A549 (cell line): ENCODE results near the gene INPP1. TPM values are rescaled to one million over a fixed set of nuclear protein-coding genes. Genes with fewer than 3 reads are reported as not detected.

Source experiments
- ATAC-seq, 2 experiments: fragments of 200-7000 bp in 1 of 2; fragments of >200 bp in 1 of 2; cut with Nextera tagmentation in 1 of 2; cut with Tn5 transposase in 1 of 2; 3 replicates each; pipeline versions ENCODE4 v1.8.0 to v1.9.1; 2018 to 2020; ENCODE audit warnings: mild to moderate bottlenecking in 1 of 2, moderate library complexity in 1 of 2
- CTCF ChIA-PET: fragments of 300-600 bp; sonication (Branson Sonifier 250); formaldehyde crosslinking; extraction: SDS; loops from one replicate; lab custom pipeline; 2021; ENCODE audit warnings: antibody characterized with exemption, inconsistent platforms; lab: Yijun Ruan, JAX
- POLR2A ChIA-PET: fragments of 350-600 bp; formaldehyde crosslinking; extraction: SDS; loops from one replicate; lab custom pipeline; 2021; ENCODE audit warnings: antibody characterized with exemption, inconsistent platforms; lab: Yijun Ruan, JAX
- DNase-seq, 2 experiments: peaks; one replicate each; pipeline versions ENCODE4 v3.0.0 to v3.0.0-alpha.2; 2011 to 2016; ENCODE audit warnings: low read depth in 1 of 2, low spot score in 1 of 2
- FAIRE-seq: peaks from 2 replicates; lab custom pipeline; 2011; peaks lifted over from hg19 to GRCh38; lab: Jason Lieb, UNC
- H3K27ac ChIP-seq, 2 experiments: fragments of >200 bp; sonication (Bioruptor Twin); formaldehyde crosslinking; 3 replicates each; pipeline ENCODE4 v1.5.1; 2016 to 2017
- H3K4me1 ChIP-seq: fragments of >200 bp; sonication (Bioruptor Twin); formaldehyde crosslinking; 3 replicates; pipeline ENCODE4 v1.6.1; 2016
- H3K4me2 ChIP-seq: fragments of >200 bp; sonication (Bioruptor Twin); formaldehyde crosslinking; 3 replicates; pipeline ENCODE4 v1.6.1; 2016
- H3K4me3 ChIP-seq: fragments of >200 bp; sonication (Bioruptor Twin); formaldehyde crosslinking; 3 replicates; pipeline ENCODE4 v1.5.1; 2016
- H3K9me3 ChIP-seq: fragments of >200 bp; sonication (Bioruptor Twin); formaldehyde crosslinking; 3 replicates; pipeline ENCODE4 v1.6.1; 2016
- BHLHE40 ChIP-seq: IDR thresholded peaks from 2 replicates; pipeline ENCODE4 v1.6.1; 2012; ENCODE audit warnings: low read depth, low read length, inconsistent platforms
- CBX2 ChIP-seq: fragments of 200-600 bp; sonication (generic); IDR thresholded peaks from 2 replicates; pipeline ENCODE4 v1.6.1; 2016; ENCODE audit warnings: low read depth, mild to moderate bottlenecking, borderline replicate concordance
- CEBPB ChIP-seq, 2 experiments: fragments of >200 bp in 1 of 2; sonication (Bioruptor Twin) in 1 of 2; formaldehyde crosslinking in 1 of 2; IDR thresholded peaks; 2 replicates each; pipeline ENCODE4 v1.6.1; 2012 to 2016
- EHF ChIP-seq: fragments of 250-450 bp; sonication (Bioruptor Pico); IDR thresholded peaks from 2 replicates; pipeline ENCODE4 v1.5.0; 2020; ENCODE audit warnings: mild to moderate bottlenecking
- ESRRA ChIP-seq: fragments of 150-350 bp; IDR thresholded peaks from 2 replicates; pipeline ENCODE4 v1.6.1; 2014; ENCODE audit warnings: mild to moderate bottlenecking, low read length, borderline replicate concordance
- HOXA7 ChIP-seq: fragments of 250-450 bp; sonication (Bioruptor Pico); IDR thresholded peaks from 2 replicates; pipeline ENCODE4 v1.5.0; 2020; ENCODE audit warnings: mild to moderate bottlenecking, moderate library complexity
- JUNB ChIP-seq: fragments of >200 bp; sonication (Bioruptor Twin); formaldehyde crosslinking; IDR thresholded peaks from 2 replicates; pipeline ENCODE4 v1.6.1; 2016
- KDM5A ChIP-seq: fragments of 200-600 bp; sonication (generic); IDR thresholded peaks from 2 replicates; pipeline ENCODE4 v1.6.1; 2016; ENCODE audit warnings: antibody characterized with exemption, mild to moderate bottlenecking
- MAFK ChIP-seq: fragments of 450-650 bp; IDR thresholded peaks from 2 replicates; pipeline ENCODE4 v1.6.1; 2014; ENCODE audit not compliant: partially characterized antibody
- MAZ ChIP-seq: fragments of 150-350 bp; IDR thresholded peaks from 2 replicates; pipeline ENCODE4 v1.6.1; 2014; ENCODE audit warnings: antibody characterized with exemption, low read depth, low read length, borderline replicate concordance
- MYC ChIP-seq: IDR thresholded peaks from 2 replicates; pipeline ENCODE4 v1.6.1; 2012; ENCODE audit warnings: mild to moderate bottlenecking, inconsistent platforms, low read length, improper control_type of control experiment, borderline replicate concordance
- NPAS2 ChIP-seq: fragments of 250-450 bp; sonication (Bioruptor Pico); IDR thresholded peaks from 2 replicates; pipeline ENCODE4 v1.8.0; 2022; ENCODE audit warnings: mild to moderate bottlenecking, moderate library complexity, borderline replicate concordance
- POLR2AphosphoS2 ChIP-seq: conservative IDR thresholded peaks from 2 replicates; pipeline ENCODE4 v1.6.1; 2012; ENCODE audit warnings: low read length, improper control_type of control experiment, inconsistent platforms
- RAD21 ChIP-seq, 2 experiments: fragments of >200 bp in 1 of 2; sonication (Bioruptor Twin) in 1 of 2; formaldehyde crosslinking in 1 of 2; IDR thresholded peaks in 1 of 2; conservative IDR thresholded peaks in 1 of 2; 2 replicates in 1 of 2; 3 replicates in 1 of 2; pipeline ENCODE4 v1.6.1; 2012 to 2018; ENCODE audit warnings: inconsistent platforms in 1 of 2
- RNF2 ChIP-seq: fragments of 200-600 bp; sonication (generic); IDR thresholded peaks from 2 replicates; pipeline ENCODE4 v1.6.1; 2016; ENCODE audit warnings: low read depth, mild to moderate bottlenecking, antibody characterized with exemption, moderate library complexity, borderline replicate concordance
- SMC3 ChIP-seq: fragments of >200 bp; sonication (Bioruptor Twin); formaldehyde crosslinking; IDR thresholded peaks from 3 replicates; pipeline ENCODE4 v1.6.1; 2018; ENCODE audit warnings: inconsistent platforms
- TFCP2L1 ChIP-seq: fragments of 250-450 bp; sonication (Bioruptor Pico); IDR thresholded peaks from 2 replicates; pipeline ENCODE4 v1.5.0; 2021; ENCODE audit warnings: mild to moderate bottlenecking
- TP53 ChIP-seq: fragments of 250-450 bp; sonication (Bioruptor Pico); IDR thresholded peaks from 2 replicates; pipeline ENCODE4 v1.5.0; 2021; ENCODE audit warnings: mild to moderate bottlenecking, moderate library complexity
- ZFP36 ChIP-seq: fragments of 450-650 bp; IDR thresholded peaks from 2 replicates; pipeline ENCODE4 v1.6.1; 2014; ENCODE audit warnings: borderline replicate concordance; ENCODE audit not compliant: partially characterized antibody
- WGBS: methylation state at CpG from one replicate; pipeline ENCODE4 v1.1.6; 2017; ENCODE audit errors: missing lambda C conversion rate; 5-methylcytosine and 5-hydroxymethylcytosine counted together
- polyA plus RNA-seq, 4 experiments: library from polyadenylated mRNA; depleted of rRNA in 3 of 4; stranded (reverse); fragments of >200 nt; fragmentation: RNase III in 1 of 4; extraction: RNeasy Plus Mini Kit Qiagen cat#74134 plus additional on column Dnase treatment in 1 of 4; gene quantifications; 2 replicates in 3 of 4; 3 replicates in 1 of 4; pipeline ENCODE4 v1.2.3, GENCODE V29; 2011 to 2017
- TF ChIP-seq, protein P1 (sequence below): fragments of 250-450 bp; sonication (Bioruptor Pico); IDR thresholded peaks from 2 replicates; pipeline ENCODE4 v1.5.0; 2020; ENCODE audit warnings: low read depth, mild to moderate bottlenecking, moderate library complexity
- TF ChIP-seq, protein P2 (sequence below): fragments of 450-650 bp; IDR thresholded peaks from 2 replicates; pipeline ENCODE4 v1.6.1; 2014; ENCODE audit warnings: antibody characterized with exemption
- TF ChIP-seq, protein P3 (sequence below): fragments of >200 bp; sonication (Bioruptor Twin); formaldehyde crosslinking; IDR thresholded peaks from 3 replicates; pipeline ENCODE4 v1.6.1; 2016
- TF ChIP-seq, protein P4 (sequence below): fragments of 200-600 bp; sonication (generic); IDR thresholded peaks from 2 replicates; pipeline ENCODE4 v1.6.1; 2016; ENCODE audit warnings: antibody characterized with exemption, mild to moderate bottlenecking, moderate library complexity

INPP1 gene
- polyA plus RNA-seq, 2 of the 4 experiments (the other 2 are of a cell fraction) = 12.8 to 18.4 TPM

DNA sequence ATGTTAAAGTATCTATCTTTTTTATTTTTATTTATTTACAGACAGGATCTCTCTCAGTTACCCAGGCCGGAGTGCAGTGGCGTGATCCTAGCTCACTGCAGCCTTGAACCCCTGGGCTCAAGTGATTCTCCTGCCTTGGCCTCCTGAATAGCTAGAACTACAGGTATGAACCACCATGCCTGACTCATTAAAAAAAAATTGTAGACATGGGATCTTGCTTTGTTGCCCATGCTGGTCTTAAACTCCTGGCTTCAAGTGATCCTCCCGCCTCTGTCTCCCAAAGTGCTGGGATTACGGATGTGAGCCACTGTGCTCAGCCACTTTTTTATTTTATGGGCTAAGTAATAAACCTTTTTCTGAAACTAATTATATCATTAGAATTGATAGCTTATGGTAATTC, 71.9 kb downstream of the INPP1 start:
- WGBS = 97% methylated on average over 4 of the region's 4 CpGs
- TF ChIP-seq EHF (CRISPR knock-in tag) (no peak), JUNB (no peak), KDM5A (no peak), HOXA7 (CRISPR knock-in tag) (no peak), CBX2 (no peak), RAD21 (conservative IDR thresholded peaks at IDR 0.05 in 1 of 2, IDR thresholded peaks at IDR 0.05 in 1 of 2) (no peak), ESRRA (no peak), MAFK (no peak), RNF2 (no peak), BHLHE40 (no peak)
- TF ChIP-seq, protein P1, sequence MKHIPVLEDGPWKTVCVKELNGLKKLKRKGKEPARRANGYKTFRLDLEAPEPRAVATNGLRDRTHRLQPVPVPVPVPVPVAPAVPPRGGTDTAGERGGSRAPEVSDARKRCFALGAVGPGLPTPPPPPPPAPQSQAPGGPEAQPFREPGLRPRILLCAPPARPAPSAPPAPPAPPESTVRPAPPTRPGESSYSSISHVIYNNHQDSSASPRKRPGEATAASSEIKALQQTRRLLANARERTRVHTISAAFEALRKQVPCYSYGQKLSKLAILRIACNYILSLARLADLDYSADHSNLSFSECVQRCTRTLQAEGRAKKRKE (CRISPR knock-in tag) = no peak
- TF ChIP-seq, protein P2, sequence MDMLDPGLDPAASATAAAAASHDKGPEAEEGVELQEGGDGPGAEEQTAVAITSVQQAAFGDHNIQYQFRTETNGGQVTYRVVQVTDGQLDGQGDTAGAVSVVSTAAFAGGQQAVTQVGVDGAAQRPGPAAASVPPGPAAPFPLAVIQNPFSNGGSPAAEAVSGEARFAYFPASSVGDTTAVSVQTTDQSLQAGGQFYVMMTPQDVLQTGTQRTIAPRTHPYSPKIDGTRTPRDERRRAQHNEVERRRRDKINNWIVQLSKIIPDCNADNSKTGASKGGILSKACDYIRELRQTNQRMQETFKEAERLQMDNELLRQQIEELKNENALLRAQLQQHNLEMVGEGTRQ = no peak
- H3K4me1 ChIP-seq = peaks cover 8% of the 10 kb centered on the region; the same call in 2 of the 3 replicates
- ChIA-PET POLR2A (no interaction called here), CTCF (interaction anchor here (1.2 kb wide), 1 partner anchor 9 kb away, joined by 3 read pairs; no protein-coding TSS in a partner anchor)
- H3K9me3 ChIP-seq = no peaks in the 10 kb centered on the region
- FAIRE-seq (no peak), ATAC-seq (no peak), DNase-seq (no peak)
- no peak overlapping the region for H3K4me2 ChIP-seq
- H3K4me3 ChIP-seq = no peak overlapping the region
- no peak overlapping the region for H3K27ac ChIP-seq

DNA sequence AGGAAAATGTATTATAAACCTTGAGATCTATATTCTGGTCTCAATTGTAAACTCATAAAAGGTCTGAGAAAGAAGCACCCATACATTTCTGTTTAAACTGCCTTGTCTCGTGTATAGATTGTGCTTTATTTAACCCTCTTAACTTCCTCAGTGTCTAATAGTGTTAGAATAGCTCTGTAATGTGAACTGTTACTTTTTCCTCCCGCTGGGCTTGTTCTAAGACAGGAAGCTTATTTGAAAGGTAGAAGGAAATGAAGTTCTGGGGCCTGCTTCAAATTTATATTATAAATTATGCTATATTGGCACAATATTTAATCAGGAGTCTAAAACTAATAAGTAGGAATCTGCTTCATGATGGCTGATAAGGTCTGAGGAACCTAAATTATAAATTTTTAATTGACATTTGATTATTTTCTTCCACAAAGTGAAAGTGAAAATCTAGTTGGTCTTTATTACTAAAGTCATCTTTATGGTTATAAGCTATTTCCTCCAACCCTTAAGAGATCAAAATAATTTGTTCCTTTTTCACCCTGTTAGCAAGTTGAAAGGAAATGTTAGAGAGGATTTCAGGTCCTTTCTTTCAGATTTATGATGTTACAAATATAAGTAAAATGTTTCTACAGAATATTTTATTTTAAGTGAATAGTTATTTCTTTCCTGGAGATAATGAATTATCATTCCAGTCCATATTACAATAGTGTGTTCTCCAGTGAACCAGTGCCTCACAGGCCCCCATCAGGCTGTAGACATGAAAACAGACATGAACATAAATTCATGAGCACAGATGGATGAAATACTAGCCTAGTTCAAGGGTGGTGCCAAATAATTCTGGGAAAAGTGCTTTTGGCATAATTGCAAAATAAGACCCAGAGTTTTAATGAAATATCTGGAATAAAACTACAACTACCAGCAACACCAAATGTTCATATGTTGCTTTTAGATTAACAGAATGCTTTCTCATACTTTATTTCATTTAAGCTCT, 72.7 kb downstream of the INPP1 start:
- no peaks in the 10 kb centered on the region for H3K9me3 ChIP-seq
- DNase-seq (no peak), FAIRE-seq (no peak), ATAC-seq (no peak)
- H3K4me1 ChIP-seq = peaks cover 8% of the 10 kb centered on the region; the same call in 2 of the 3 replicates
- TF ChIP-seq MYC (no peak), MAFK (peak; percentile 21)
- POLR2A ChIA-PET = no interaction called here
- CTCF ChIA-PET = no interaction called here
- 83% methylated on average over 2 of the region's 2 CpGs for WGBS
- H3K4me3 ChIP-seq = no peak overlapping the region
- H3K4me2 ChIP-seq = no peak overlapping the region
- no peak overlapping the region for H3K27ac ChIP-seq

DNA sequence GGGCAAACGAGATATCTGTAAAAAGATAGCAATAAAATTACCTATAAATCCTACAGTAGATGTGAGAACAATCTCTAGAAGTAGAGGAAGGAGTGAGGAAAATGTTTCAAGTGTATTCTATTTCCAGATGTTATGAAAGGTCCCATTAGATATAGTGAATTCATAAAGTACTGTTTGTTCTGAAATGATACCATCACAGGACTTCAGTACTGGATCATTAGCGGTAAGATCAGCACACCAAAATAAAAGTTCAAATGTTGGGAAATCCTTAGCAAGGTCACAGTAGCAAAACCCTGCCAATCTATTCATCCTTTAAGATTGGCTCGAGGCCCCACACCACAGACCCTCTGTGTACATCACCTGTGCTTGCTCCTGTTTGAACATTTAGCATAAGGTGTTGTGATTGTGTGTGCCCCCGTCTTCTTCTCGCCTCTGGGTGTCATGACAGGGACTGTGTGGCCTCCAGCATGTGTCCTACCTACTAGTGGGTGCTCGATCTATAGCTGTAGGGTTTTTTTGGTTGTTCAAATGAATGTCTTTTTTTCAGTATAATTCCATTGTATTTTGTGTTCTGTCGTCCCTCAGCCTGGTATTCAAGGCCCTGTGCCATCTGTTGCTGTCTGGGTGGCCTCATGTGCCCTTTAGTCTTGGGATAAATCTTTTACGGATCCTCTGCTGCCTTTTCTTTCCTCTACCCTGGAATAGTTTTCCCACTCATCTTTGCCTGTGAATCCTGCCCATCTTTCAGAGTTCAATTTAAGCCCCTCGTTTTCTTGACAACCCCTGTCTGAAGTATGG, 73.9 kb downstream of the INPP1 start:
- DNase-seq = no peak
- Histone ChIP-seq H3K9me3 (no peaks in the 10 kb centered on the region), H3K4me3 (no peak overlapping the region), H3K27ac (no peak overlapping the region), H3K4me1 (peaks cover 4% of the 10 kb centered on the region; the same call in 2 of the 3 replicates), H3K4me2 (no peak overlapping the region)
- POLR2A ChIA-PET = no interaction called here
- CTCF ChIA-PET = no interaction called here
- 88% methylated on average over 9 of the region's 9 CpGs for WGBS
- no peak for ATAC-seq
- no peak for FAIRE-seq
- TF ChIP-seq NPAS2 (CRISPR knock-in tag) = no peak
- TF ChIP-seq, protein P3, sequence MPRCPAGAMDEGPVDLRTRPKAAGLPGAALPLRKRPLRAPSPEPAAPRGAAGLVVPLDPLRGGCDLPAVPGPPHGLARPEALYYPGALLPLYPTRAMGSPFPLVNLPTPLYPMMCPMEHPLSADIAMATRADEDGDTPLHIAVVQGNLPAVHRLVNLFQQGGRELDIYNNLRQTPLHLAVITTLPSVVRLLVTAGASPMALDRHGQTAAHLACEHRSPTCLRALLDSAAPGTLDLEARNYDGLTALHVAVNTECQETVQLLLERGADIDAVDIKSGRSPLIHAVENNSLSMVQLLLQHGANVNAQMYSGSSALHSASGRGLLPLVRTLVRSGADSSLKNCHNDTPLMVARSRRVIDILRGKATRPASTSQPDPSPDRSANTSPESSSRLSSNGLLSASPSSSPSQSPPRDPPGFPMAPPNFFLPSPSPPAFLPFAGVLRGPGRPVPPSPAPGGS = no peak
- no peak for TF ChIP-seq TFCP2L1
- TF ChIP-seq ZFP36 = no peak
- TF ChIP-seq POLR2AphosphoS2 = no peak
- TF ChIP-seq, protein P2 = no peak
- TF ChIP-seq MAZ = no peak
- TF ChIP-seq TP53 (CRISPR knock-in tag) = no peak
- no peak for TF ChIP-seq CEBPB (IDR thresholded peaks at IDR 0.05)
- TF ChIP-seq SMC3 = no peak
- TF ChIP-seq, protein P4, sequence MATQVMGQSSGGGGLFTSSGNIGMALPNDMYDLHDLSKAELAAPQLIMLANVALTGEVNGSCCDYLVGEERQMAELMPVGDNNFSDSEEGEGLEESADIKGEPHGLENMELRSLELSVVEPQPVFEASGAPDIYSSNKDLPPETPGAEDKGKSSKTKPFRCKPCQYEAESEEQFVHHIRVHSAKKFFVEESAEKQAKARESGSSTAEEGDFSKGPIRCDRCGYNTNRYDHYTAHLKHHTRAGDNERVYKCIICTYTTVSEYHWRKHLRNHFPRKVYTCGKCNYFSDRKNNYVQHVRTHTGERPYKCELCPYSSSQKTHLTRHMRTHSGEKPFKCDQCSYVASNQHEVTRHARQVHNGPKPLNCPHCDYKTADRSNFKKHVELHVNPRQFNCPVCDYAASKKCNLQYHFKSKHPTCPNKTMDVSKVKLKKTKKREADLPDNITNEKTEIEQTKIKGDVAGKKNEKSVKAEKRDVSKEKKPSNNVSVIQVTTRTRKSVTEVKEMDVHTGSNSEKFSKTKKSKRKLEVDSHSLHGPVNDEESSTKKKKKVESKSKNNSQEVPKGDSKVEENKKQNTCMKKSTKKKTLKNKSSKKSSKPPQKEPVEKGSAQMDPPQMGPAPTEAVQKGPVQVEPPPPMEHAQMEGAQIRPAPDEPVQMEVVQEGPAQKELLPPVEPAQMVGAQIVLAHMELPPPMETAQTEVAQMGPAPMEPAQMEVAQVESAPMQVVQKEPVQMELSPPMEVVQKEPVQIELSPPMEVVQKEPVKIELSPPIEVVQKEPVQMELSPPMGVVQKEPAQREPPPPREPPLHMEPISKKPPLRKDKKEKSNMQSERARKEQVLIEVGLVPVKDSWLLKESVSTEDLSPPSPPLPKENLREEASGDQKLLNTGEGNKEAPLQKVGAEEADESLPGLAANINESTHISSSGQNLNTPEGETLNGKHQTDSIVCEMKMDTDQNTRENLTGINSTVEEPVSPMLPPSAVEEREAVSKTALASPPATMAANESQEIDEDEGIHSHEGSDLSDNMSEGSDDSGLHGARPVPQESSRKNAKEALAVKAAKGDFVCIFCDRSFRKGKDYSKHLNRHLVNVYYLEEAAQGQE = no peak
